GM10266 (cell line): ENCODE measurements around the gene PRR18.
A peak's percentile ranks its signal among the peaks of the same experiment; 100 is the strongest.

Experiments used
- DNase-seq: peaks from one replicate; pipeline ENCODE4 v3.0.0; 2012; ENCODE audit errors: extremely low spot score
- TF ChIP-seq, protein P1 (sequence below): IDR thresholded peaks from 2 replicates; pipeline ENCODE4 v1.5.1; 2012; ENCODE audit warnings: mild to moderate bottlenecking, low read depth; ENCODE audit not compliant: control insufficient read depth, insufficient read depth; ENCODE audit errors: missing control alignments

PRR18 gene

DNA sequence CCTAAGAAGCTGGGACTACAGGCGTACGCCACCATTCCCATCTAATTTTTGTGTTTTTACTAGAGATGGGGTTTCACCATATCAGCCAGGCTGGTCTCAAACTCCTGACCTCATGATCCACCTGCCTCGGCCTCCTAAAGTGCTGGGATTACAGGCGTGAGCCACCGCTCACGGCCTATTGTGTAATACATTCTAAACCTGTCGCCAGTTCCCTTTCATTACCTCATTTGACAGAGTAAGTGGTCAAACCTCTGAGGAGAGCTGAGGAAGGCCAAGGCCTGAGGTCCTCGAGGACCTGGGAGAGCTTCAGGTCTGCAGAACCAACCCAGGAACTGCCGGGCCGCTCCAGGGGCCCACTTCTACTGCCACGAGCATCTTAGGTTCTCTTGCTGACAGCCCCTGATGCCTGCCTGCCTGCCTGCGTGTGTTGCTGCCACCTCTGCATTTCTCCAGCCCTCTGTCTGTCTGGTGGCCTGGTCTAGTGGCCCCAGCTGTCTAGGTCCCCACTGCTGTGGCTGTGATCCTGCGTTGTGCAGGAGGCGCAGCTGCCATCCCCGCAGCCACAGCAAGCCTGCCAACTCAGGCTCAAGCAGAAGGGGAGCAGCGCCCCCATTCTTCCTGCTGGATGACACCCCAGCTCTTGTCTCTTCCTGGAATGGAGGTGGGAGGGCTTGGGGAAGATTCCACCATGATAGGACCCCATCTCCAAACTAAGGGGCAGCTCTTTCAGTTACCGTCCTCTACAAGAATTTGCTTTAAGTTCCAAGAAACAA is 45.3 kb downstream of the PRR18 start:
- TF ChIP-seq, protein P1, sequence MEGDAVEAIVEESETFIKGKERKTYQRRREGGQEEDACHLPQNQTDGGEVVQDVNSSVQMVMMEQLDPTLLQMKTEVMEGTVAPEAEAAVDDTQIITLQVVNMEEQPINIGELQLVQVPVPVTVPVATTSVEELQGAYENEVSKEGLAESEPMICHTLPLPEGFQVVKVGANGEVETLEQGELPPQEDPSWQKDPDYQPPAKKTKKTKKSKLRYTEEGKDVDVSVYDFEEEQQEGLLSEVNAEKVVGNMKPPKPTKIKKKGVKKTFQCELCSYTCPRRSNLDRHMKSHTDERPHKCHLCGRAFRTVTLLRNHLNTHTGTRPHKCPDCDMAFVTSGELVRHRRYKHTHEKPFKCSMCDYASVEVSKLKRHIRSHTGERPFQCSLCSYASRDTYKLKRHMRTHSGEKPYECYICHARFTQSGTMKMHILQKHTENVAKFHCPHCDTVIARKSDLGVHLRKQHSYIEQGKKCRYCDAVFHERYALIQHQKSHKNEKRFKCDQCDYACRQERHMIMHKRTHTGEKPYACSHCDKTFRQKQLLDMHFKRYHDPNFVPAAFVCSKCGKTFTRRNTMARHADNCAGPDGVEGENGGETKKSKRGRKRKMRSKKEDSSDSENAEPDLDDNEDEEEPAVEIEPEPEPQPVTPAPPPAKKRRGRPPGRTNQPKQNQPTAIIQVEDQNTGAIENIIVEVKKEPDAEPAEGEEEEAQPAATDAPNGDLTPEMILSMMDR = peak; percentile 22

DNA sequence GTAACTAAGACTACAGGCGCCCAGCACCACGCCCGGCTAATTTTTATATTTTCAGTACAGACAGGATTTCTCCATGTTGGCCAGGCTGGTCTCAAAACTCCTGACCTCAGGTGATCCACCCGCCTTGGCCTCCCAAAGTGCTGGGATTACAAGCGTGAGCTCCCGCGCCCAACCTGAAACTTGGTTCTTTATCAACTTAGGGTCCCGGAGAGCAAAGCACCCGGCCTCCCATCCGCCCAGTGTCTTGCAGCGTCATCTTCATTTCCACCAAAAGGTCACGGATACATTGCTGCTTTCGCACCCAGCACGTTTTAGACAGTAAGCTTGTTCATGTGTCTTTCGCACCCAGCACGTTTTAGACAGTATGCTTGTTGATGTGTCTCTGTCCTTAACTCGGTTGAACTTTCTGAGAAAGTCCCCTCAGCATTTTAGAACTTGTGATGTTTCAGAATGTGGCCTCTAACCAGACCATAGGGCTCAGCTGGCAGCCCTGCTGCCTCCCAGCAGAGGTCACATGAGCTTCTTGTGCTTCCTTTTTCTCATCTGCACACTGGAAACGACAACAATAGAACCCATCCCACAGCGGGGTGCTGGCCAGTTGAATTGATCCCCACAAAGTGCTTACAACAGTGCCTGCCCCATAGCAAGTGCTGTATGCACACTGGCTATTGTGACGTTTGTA is 48.8 kb downstream of the PRR18 start:
- TF ChIP-seq, protein P1 = no peak
- DNase-seq = no peak

More for the DNA sequence above, 45.3 kb downstream of the PRR18 start:
- no peak for DNase-seq

DNA sequence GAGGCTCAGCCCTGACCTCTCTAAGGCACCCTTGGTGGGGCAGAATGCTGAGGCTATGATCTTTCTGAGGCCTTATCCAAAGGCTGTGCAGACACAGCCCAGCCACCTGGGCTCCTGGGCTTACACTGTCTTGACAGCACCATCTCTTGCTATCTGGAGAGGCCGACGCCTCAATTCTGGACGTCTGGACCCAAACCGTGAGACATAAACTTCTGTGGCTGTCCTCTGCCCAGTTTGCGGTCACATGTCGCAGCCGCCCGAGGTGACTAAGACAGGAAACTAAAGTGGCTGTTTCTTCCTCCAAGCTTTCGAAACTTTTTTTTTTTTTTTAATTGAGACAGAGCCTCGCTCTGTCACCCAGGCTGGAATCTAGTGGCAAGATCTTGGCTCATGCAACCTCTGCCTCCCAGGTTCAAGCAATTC is 49.3 kb downstream of the PRR18 start:
- TF ChIP-seq, protein P1 = no peak
- no peak for DNase-seq

DNA sequence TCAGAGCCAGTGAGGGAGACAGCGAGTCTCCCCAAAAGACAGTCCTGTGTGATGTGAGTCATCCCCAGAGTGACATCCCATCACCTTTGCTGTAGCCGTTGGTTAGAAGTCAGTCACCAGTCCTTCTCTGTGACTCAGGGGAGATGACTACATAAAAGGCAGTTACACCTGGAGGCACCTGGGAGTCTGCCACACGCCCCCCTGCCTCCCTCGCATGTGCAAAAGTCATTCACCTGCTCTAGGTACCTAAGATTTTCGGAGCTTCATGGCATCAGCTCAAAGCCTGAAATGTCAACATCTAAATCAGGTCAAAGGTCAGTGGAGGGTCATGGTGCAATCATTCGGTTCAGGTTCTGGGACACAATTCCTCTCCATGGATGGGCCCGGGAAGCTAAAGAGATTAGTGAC is 50.3 kb downstream of the PRR18 start:
- DNase-seq = no peak
- TF ChIP-seq, protein P1 = no peak
